ENCODE data around the gene TBL1X. TPM values are rescaled to one million over a fixed set of nuclear protein-coding genes. Genes with fewer than 3 reads are reported as not detected.

Gene TBL1X
- total and polyA plus RNA-seq, 4 donors = 10.1 to 16.0 (median 13.5) TPM

- no peak overlapping the region for H3K4me3 ChIP-seq (ENCODE audit: low read depth, low read length)
- H3K27ac ChIP-seq (ENCODE audit: low read depth, low read length) = no peak overlapping the region
- no peak for DNase-seq (ENCODE audit: low read depth in 4 of 6, low spot score in 6 of 6)
- no peaks in the 10 kb centered on the region for H3K4me1 ChIP-seq (ENCODE audit: control insufficient read depth, insufficient read depth, low read length)
- H3K9me3 ChIP-seq (ENCODE audit: control insufficient read depth, insufficient read depth, low read length) = no peaks in the 10 kb centered on the region
- H3K36me3 ChIP-seq (ENCODE audit: control insufficient read depth, insufficient read depth, low read length) = no peaks in the 10 kb centered on the region
- 90% methylated on average over 9 of the region's 12 CpGs for WGBS (ENCODE audit: insufficient coverage)
- peaks cover 2% of the 10 kb centered on the region for H3K27me3 ChIP-seq (ENCODE audit: control insufficient read depth, insufficient read depth, low read length)
Observed at GRCh38 chrX:9619581-9619980, 154.7 kb downstream of the TBL1X start.

GRCh38 chrX:9622128-9622527 lies 157.3 kb downstream of the TBL1X start:
- H3K4me3 ChIP-seq (ENCODE audit: low read depth, low read length) = no peak overlapping the region
- no peaks in the 10 kb centered on the region for H3K9me3 ChIP-seq (ENCODE audit: control insufficient read depth, insufficient read depth, low read length)
- H3K4me1 ChIP-seq (ENCODE audit: control insufficient read depth, insufficient read depth, low read length) = no peaks in the 10 kb centered on the region
- H3K36me3 ChIP-seq (ENCODE audit: control insufficient read depth, insufficient read depth, low read length) = no peaks in the 10 kb centered on the region
- peaks cover 2% of the 10 kb centered on the region for H3K27me3 ChIP-seq (ENCODE audit: control insufficient read depth, insufficient read depth, low read length)
- DNase-seq (ENCODE audit: low read depth in 4 of 6, low spot score in 6 of 6) = no peak
- 100% methylated on average over 2 of the region's 3 CpGs for WGBS (ENCODE audit: insufficient coverage)
- no peak overlapping the region for H3K27ac ChIP-seq (ENCODE audit: low read depth, low read length)

GRCh38 chrX:9626379-9626778 lies 161.5 kb downstream of the TBL1X start:
- Histone ChIP-seq H3K4me3 (ENCODE audit: low read depth, low read length) (no peak overlapping the region), H3K27me3 (ENCODE audit: control insufficient read depth, insufficient read depth, low read length) (peaks cover 2% of the 10 kb centered on the region), H3K27ac (ENCODE audit: low read depth, low read length) (no peak overlapping the region), H3K36me3 (ENCODE audit: control insufficient read depth, insufficient read depth, low read length) (no peaks in the 10 kb centered on the region), H3K9me3 (ENCODE audit: control insufficient read depth, insufficient read depth, low read length) (no peaks in the 10 kb centered on the region), H3K4me1 (ENCODE audit: control insufficient read depth, insufficient read depth, low read length) (no peaks in the 10 kb centered on the region)
- no peak for DNase-seq (ENCODE audit: low read depth in 4 of 6, low spot score in 6 of 6)
- 63% methylated on average over 5 of the region's 7 CpGs for WGBS (ENCODE audit: insufficient coverage)

- H3K36me3 ChIP-seq (ENCODE audit: control insufficient read depth, insufficient read depth, low read length) = no peaks in the 10 kb centered on the region
- no peak overlapping the region for H3K4me3 ChIP-seq (ENCODE audit: low read depth, low read length)
- peaks cover 2% of the 10 kb centered on the region for H3K27me3 ChIP-seq (ENCODE audit: control insufficient read depth, insufficient read depth, low read length)
- WGBS (ENCODE audit: insufficient coverage) = no CpG with 5 or more reads among the region's 1 CpG
- DNase-seq (ENCODE audit: low read depth in 4 of 6, low spot score in 6 of 6) = no peak
- no peaks in the 10 kb centered on the region for H3K4me1 ChIP-seq (ENCODE audit: control insufficient read depth, insufficient read depth, low read length)
- H3K27ac ChIP-seq (ENCODE audit: low read depth, low read length) = no peak overlapping the region
- H3K9me3 ChIP-seq (ENCODE audit: control insufficient read depth, insufficient read depth, low read length) = no peaks in the 10 kb centered on the region
Observed at GRCh38 chrX:9627922-9628321, 163.1 kb downstream of the TBL1X start.

- Histone ChIP-seq H3K4me3 (ENCODE audit: low read depth, low read length) (no peak overlapping the region), H3K4me1 (ENCODE audit: control insufficient read depth, insufficient read depth, low read length) (no peaks in the 10 kb centered on the region), H3K27me3 (ENCODE audit: control insufficient read depth, insufficient read depth, low read length) (no peaks in the 10 kb centered on the region), H3K27ac (ENCODE audit: low read depth, low read length) (no peak overlapping the region), H3K9me3 (ENCODE audit: control insufficient read depth, insufficient read depth, low read length) (no peaks in the 10 kb centered on the region), H3K36me3 (ENCODE audit: control insufficient read depth, insufficient read depth, low read length) (no peaks in the 10 kb centered on the region)
- no peak for DNase-seq (ENCODE audit: low read depth in 4 of 6, low spot score in 6 of 6)
- 88% methylated on average over 5 of the region's 6 CpGs for WGBS (ENCODE audit: insufficient coverage)
Observed at GRCh38 chrX:9628779-9629493, 164.1 kb downstream of the TBL1X start.

- no peaks in the 10 kb centered on the region for H3K36me3 ChIP-seq (ENCODE audit: control insufficient read depth, insufficient read depth, low read length)
- no peak overlapping the region for H3K27ac ChIP-seq (ENCODE audit: low read depth, low read length)
- H3K27me3 ChIP-seq (ENCODE audit: control insufficient read depth, insufficient read depth, low read length) = peaks cover 3% of the 10 kb centered on the region
- no peaks in the 10 kb centered on the region for H3K9me3 ChIP-seq (ENCODE audit: control insufficient read depth, insufficient read depth, low read length)
- H3K4me1 ChIP-seq (ENCODE audit: control insufficient read depth, insufficient read depth, low read length) = peaks cover 5% of the 10 kb centered on the region
- no peak overlapping the region for H3K4me3 ChIP-seq (ENCODE audit: low read depth, low read length)
- 71% methylated on average over 5 of the region's 7 CpGs for WGBS (ENCODE audit: insufficient coverage)
- DNase-seq (ENCODE audit: low read depth in 4 of 6, low spot score in 6 of 6) = no peak
Observed at GRCh38 chrX:9634551-9634950, 169.7 kb downstream of the TBL1X start.

GRCh38 chrX:9635368-9635767 lies 170.5 kb downstream of the TBL1X start:
- H3K4me1 ChIP-seq (ENCODE audit: control insufficient read depth, insufficient read depth, low read length) = peaks cover 5% of the 10 kb centered on the region
- no peak overlapping the region for H3K27ac ChIP-seq (ENCODE audit: low read depth, low read length)
- H3K9me3 ChIP-seq (ENCODE audit: control insufficient read depth, insufficient read depth, low read length) = no peaks in the 10 kb centered on the region
- DNase-seq (ENCODE audit: low read depth in 4 of 6, low spot score in 6 of 6) = peak in 2 of 6 donors; percentile 62 to 75
- peaks cover 3% of the 10 kb centered on the region for H3K27me3 ChIP-seq (ENCODE audit: control insufficient read depth, insufficient read depth, low read length)
- H3K4me3 ChIP-seq (ENCODE audit: low read depth, low read length) = no peak overlapping the region
- WGBS (ENCODE audit: insufficient coverage) = 70% methylated on average over 4 of the region's 4 CpGs
- H3K36me3 ChIP-seq (ENCODE audit: control insufficient read depth, insufficient read depth, low read length) = no peaks in the 10 kb centered on the region

GRCh38 chrX:9635803-9636202 lies 170.9 kb downstream of the TBL1X start:
- peak in 1 of 6 donors; percentile 11 for DNase-seq (ENCODE audit: low read depth in 4 of 6, low spot score in 6 of 6)
- Histone ChIP-seq H3K4me3 (ENCODE audit: low read depth, low read length) (no peak overlapping the region), H3K27ac (ENCODE audit: low read depth, low read length) (no peak overlapping the region), H3K4me1 (ENCODE audit: control insufficient read depth, insufficient read depth, low read length) (peaks cover 5% of the 10 kb centered on the region), H3K36me3 (ENCODE audit: control insufficient read depth, insufficient read depth, low read length) (no peaks in the 10 kb centered on the region), H3K9me3 (ENCODE audit: control insufficient read depth, insufficient read depth, low read length) (no peaks in the 10 kb centered on the region), H3K27me3 (ENCODE audit: control insufficient read depth, insufficient read depth, low read length) (peaks cover 3% of the 10 kb centered on the region)
- WGBS (ENCODE audit: insufficient coverage) = 84% methylated on average over 4 of the region's 4 CpGs

GRCh38 chrX:9638871-9639270 lies 174.0 kb downstream of the TBL1X start:
- no peak overlapping the region for H3K27ac ChIP-seq (ENCODE audit: low read depth, low read length)
- DNase-seq (ENCODE audit: low read depth in 4 of 6, low spot score in 6 of 6) = peak in 1 of 6 donors; percentile 33
- no peak overlapping the region for H3K4me3 ChIP-seq (ENCODE audit: low read depth, low read length)
- H3K27me3 ChIP-seq (ENCODE audit: control insufficient read depth, insufficient read depth, low read length) = peaks cover 5% of the 10 kb centered on the region
- no peaks in the 10 kb centered on the region for H3K36me3 ChIP-seq (ENCODE audit: control insufficient read depth, insufficient read depth, low read length)
- H3K4me1 ChIP-seq (ENCODE audit: control insufficient read depth, insufficient read depth, low read length) = peaks cover 5% of the 10 kb centered on the region
- H3K9me3 ChIP-seq (ENCODE audit: control insufficient read depth, insufficient read depth, low read length) = no peaks in the 10 kb centered on the region

- H3K27ac ChIP-seq (ENCODE audit: low read depth, low read length) = no peak overlapping the region
- no peaks in the 10 kb centered on the region for H3K36me3 ChIP-seq (ENCODE audit: control insufficient read depth, insufficient read depth, low read length)
- DNase-seq (ENCODE audit: low read depth in 4 of 6, low spot score in 6 of 6) = no peak
- no peak overlapping the region for H3K4me3 ChIP-seq (ENCODE audit: low read depth, low read length)
- no peaks in the 10 kb centered on the region for H3K9me3 ChIP-seq (ENCODE audit: control insufficient read depth, insufficient read depth, low read length)
- peaks cover 8% of the 10 kb centered on the region for H3K4me1 ChIP-seq (ENCODE audit: control insufficient read depth, insufficient read depth, low read length)
- 94% methylated on average over 10 of the region's 14 CpGs for WGBS (ENCODE audit: insufficient coverage)
- H3K27me3 ChIP-seq (ENCODE audit: control insufficient read depth, insufficient read depth, low read length) = peaks cover 9% of the 10 kb centered on the region
Observed at GRCh38 chrX:9642270-9642995, 177.6 kb downstream of the TBL1X start.

Data from spinal cord (tissue), 10 donors.